ENCODE results near the gene RAB11FIP4.

DNA sequence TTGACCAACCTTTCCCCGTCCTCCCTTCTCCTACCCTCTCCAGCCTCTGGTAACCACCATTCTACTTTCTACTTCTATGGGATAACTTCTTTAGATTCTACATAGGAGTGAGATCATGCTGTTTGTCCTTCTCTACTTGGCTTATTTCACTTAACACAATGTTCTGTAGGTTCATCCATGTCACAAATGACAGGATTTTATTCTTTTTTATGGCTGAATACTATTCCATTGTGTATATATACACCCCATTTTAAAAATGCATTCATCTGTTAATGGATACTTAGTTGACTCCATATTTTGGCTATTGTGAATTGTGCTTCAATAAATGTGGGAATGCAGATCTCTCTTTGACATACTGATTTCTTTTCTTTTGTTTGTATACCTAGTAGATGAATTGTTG, 115.0 kb downstream of the RAB11FIP4 start:
- TF ChIP-seq CTCF (IDR thresholded peaks at IDR 0.05), result no peak
- TF ChIP-seq POLR2A (IDR thresholded peaks at IDR 0.05), result no peak
- TF ChIP-seq POLR2AphosphoS5 (IDR thresholded peaks at IDR 0.05), result no peak

All from breast epithelium (tissue), 3 donors.